Measurements from ENCODE around the gene ICAM4. TPM values are rescaled to one million over a fixed set of nuclear protein-coding genes. Genes with fewer than 3 reads are reported as not detected.

The ICAM4 gene
- total and polyA plus RNA-seq, 2 of the 8 experiments (the other 6 are each of a cell fraction or from before 2014, with no cell fraction given) = 1.5 to 4.1 TPM

DNA sequence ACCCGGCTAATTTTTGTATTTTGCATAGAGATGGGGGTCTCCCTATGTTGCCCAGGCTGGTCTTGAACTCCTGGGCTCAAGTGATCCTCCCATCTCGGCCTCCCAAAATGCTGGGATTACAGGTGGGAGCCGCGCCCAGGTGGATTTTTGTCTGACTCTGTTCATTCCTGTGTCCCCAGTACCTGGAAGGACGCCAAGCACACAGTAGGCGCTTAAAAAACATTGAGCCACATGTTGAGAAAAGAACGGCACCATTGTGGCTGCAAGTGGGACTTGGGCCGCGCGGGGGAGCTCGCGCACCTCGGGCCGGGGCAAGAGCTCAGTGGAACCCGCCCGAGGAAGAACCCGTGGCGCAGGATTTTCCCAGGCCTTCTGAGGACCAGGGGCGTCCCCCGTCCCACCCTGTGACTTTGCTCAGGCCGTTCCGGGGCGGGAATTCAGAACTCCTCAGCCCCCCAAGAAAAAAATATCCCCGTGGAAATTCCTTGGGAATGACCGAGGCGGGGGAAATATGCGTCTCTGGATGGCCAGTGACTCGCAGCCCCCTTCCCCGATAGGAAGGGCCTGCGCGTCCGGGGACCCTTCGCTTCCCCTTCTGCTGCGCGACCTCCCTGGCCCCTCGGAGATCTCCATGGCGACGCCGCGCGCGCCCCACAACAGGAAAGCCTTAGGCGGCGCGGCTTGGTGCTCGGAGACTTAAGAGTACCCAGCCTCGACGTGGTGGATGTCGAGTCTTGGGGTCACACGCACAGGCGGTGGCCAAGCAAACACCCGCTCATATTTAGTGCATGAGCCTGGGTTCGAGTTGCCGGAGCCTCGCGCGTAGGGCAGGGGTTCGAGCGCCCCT lies 17.2 kb upstream of the ICAM4 start (continued):
- TF ChIP-seq SIX5 (IDR thresholded peaks at IDR 0.05; ENCODE audit: low read depth, low read length) (no peak), TAF7 (optimal IDR thresholded peaks at IDR 0.05; ENCODE audit: borderline replicate concordance, low read depth, low read length) (peak; percentile 33), TCF12 (IDR thresholded peaks at IDR 0.05; ENCODE audit: low read depth, low read length) (no peak), NANOG (IDR thresholded peaks at IDR 0.05; ENCODE audit: insufficient read depth, low read depth, low read length, poor library complexity, severe bottlenecking) (peak; percentile 30), SIN3A (conservative IDR thresholded peaks at IDR 0.05 in 1 of 2, IDR thresholded peaks at IDR 0.05 in 1 of 2; ENCODE audit: low read depth in 1 of 2, low read length in 2 of 2) (peak in 1 of 2 experiments; percentile 48; a peak in 1 of 4 replicates), HDAC2 (IDR thresholded peaks at IDR 0.05; ENCODE audit: borderline replicate concordance in 1 of 2, low read depth in 2 of 2, low read length in 2 of 2) (peak; percentile 31 to 47; a peak in 1 of 4 replicates), GABPA (IDR thresholded peaks at IDR 0.05; ENCODE audit: borderline replicate concordance, insufficient read depth, low read length) (0 out of 2 replicates have a peak, but pooled peaks have one; percentile 16), KDM1A (IDR thresholded peaks at IDR 0.05; ENCODE audit: borderline replicate concordance, low read length) (peak; percentile 78; the same call in 1 of the 2 replicates), BACH1 (IDR thresholded peaks at IDR 0.05; ENCODE audit: low read length) (peak; percentile 71; the same call in 1 of the 2 replicates), JUND (IDR thresholded peaks at IDR 0.05; ENCODE audit: low read length) (no peak), RFX5 (IDR thresholded peaks at IDR 0.05; ENCODE audit: borderline replicate concordance, low read depth, low read length) (0 out of 2 replicates have a peak, but pooled peaks have one; percentile 10), EZH2 (IDR thresholded peaks at IDR 0.05; ENCODE audit: low read depth, low read length, severe bottlenecking) (peak; percentile 33), ATF2 (IDR thresholded peaks at IDR 0.05; ENCODE audit: low read length) (no peak), SUZ12 (IDR thresholded peaks at IDR 0.05; ENCODE audit: low read length) (peak; percentile 46; the same call in 1 of the 2 replicates), PHF8 (conservative IDR thresholded peaks at IDR 0.05; ENCODE audit: low read depth, low read length) (no peak), SAP30 (IDR thresholded peaks at IDR 0.05; ENCODE audit: insufficient read depth, insufficient replicate concordance, low read length) (no peak), ATF3 (IDR thresholded peaks at IDR 0.05; ENCODE audit: insufficient read depth, low read depth, low read length) (peak; percentile 51), FOSL1 (IDR thresholded peaks at IDR 0.05; ENCODE audit: insufficient read depth, low read depth, low read length) (no peak)
- TF ChIP-seq, protein P1, sequence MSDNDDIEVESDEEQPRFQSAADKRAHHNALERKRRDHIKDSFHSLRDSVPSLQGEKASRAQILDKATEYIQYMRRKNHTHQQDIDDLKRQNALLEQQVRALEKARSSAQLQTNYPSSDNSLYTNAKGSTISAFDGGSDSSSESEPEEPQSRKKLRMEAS (IDR thresholded peaks at IDR 0.05) = peak; percentile 71; the same call in 1 of the 2 replicates
